C1 segment of cervical spinal cord (tissue), 14 donors: ENCODE data around the gene HECW1.

Source experiments
- DNase-seq, 14 donors: peaks; one replicate each; lab custom pipeline; 2025; lab: John Stamatoyannopoulos, UW

Gene HECW1

GRCh38 chr7:43602256-43602655 lies 489.8 kb downstream of the HECW1 start:
- DNase-seq: peak in 1 of 14 donors; percentile 65

DNA sequence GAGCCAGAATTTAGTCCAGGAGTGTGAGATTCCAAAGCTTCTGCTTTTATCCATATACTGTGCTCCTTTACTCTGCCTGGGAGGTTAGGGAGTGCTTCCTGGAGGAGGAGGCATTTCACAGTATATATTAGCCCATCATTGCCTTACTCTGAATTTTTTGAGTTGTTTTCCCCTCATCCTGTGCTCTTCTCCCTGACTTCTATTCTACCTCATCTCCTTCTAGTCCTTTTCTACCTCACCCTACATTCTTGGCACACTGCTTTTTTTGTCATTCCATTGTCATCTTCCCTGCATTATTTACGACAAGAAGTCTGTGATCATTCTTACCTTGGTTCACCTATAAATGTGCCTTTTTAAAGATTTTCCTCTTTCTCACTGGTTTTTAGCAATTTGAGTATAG lies 491.8 kb downstream of the HECW1 start:
- DNase-seq: no peak

- no peak for DNase-seq
Observed at GRCh38 chr7:43609097-43609496, 496.6 kb downstream of the HECW1 start.

GRCh38 chr7:43612128-43612527 lies 499.7 kb downstream of the HECW1 start:
- DNase-seq: no peak

- DNase-seq: peak in 1 of 14 donors; percentile 3
Observed at GRCh38 chr7:43612599-43613589, 500.4 kb downstream of the HECW1 start.
